RCC 7860 (cell line): ENCODE data around the gene STIM1.
"Not testable (repeated sequence)": the region's sequence is repeated elsewhere in the genome, so short reads cannot be mapped to it uniquely, and the experiment has no call there.

ENCODE experiments used
- DNase-seq: peaks from one replicate; pipeline ENCODE4 v3.0.0-alpha.2; 2015; ENCODE audit warnings: low spot score
- FAIRE-seq: peaks from 2 replicates; lab custom pipeline; 2012; peaks lifted over from hg19 to GRCh38; lab: Jason Lieb, UNC

STIM1 gene

GRCh38 chr11:3969200-3969599, 113.7 kb downstream of the STIM1 start:
- FAIRE-seq (no peak), DNase-seq (no peak)

GRCh38 chr11:3969613-3970012, 114.1 kb downstream of the STIM1 start:
- DNase-seq = no peak
- no peak for FAIRE-seq

GRCh38 chr11:3970108-3970507, 114.6 kb downstream of the STIM1 start:
- FAIRE-seq (no peak), DNase-seq (no peak)

- FAIRE-seq = no peak
Observed at GRCh38 chr11:3971756-3972404, 116.4 kb downstream of the STIM1 start.

GRCh38 chr11:3972431-3972830, 117.0 kb downstream of the STIM1 start:
- no peak for FAIRE-seq
- DNase-seq = no peak

More at GRCh38 chr11:3971756-3972404, 116.4 kb downstream of the STIM1 start:
- DNase-seq = no peak

- FAIRE-seq = no peak
- DNase-seq = no peak
Observed at GRCh38 chr11:3977078-3977477, 121.6 kb downstream of the STIM1 start.

GRCh38 chr11:3981084-3981633, 125.7 kb downstream of the STIM1 start:
- DNase-seq (no peak), FAIRE-seq (no peak)

GRCh38 chr11:3982431-3982830, 127.0 kb downstream of the STIM1 start:
- FAIRE-seq (no peak), DNase-seq (no peak)

- no peak for DNase-seq
- FAIRE-seq = no peak
Observed at GRCh38 chr11:3983101-3983500, 127.6 kb downstream of the STIM1 start.

- DNase-seq (no peak), FAIRE-seq (no peak)
Observed at GRCh38 chr11:3984896-3985295, 129.4 kb downstream of the STIM1 start.

- no peak for FAIRE-seq
- DNase-seq = no peak
Observed at GRCh38 chr11:3985631-3986030, 130.2 kb downstream of the STIM1 start.

GRCh38 chr11:3986301-3986700, 130.8 kb downstream of the STIM1 start:
- FAIRE-seq (no peak), DNase-seq (no peak)

- FAIRE-seq = no peak
- DNase-seq = no peak
Observed at GRCh38 chr11:3989276-3989920, 133.9 kb downstream of the STIM1 start.

- DNase-seq (no peak), FAIRE-seq (no peak)
Observed at GRCh38 chr11:3989921-3990290, 134.4 kb downstream of the STIM1 start.

GRCh38 chr11:3990406-3990805, 134.9 kb downstream of the STIM1 start:
- no peak for FAIRE-seq

GRCh38 chr11:3992964-3993363, 137.5 kb downstream of the STIM1 start:
- FAIRE-seq (no peak), DNase-seq (no peak)

More at GRCh38 chr11:3990406-3990805, 134.9 kb downstream of the STIM1 start:
- DNase-seq = no peak

- no peak for FAIRE-seq
- DNase-seq = peak; percentile 15
Observed at GRCh38 chr11:3994030-3994640, 138.7 kb downstream of the STIM1 start.

GRCh38 chr11:3995307-3995706, 139.8 kb downstream of the STIM1 start:
- DNase-seq = no peak
- no peak for FAIRE-seq

GRCh38 chr11:3995949-3996554, 140.6 kb downstream of the STIM1 start:
- FAIRE-seq = no peak
- no peak for DNase-seq

- DNase-seq (no peak), FAIRE-seq (no peak)
Observed at GRCh38 chr11:3996651-3997050, 141.2 kb downstream of the STIM1 start.

GRCh38 chr11:4004753-4005152, 149.3 kb downstream of the STIM1 start:
- not testable (repeated sequence) for FAIRE-seq

More at GRCh38 chr11:4004753-4005152, 149.3 kb downstream of the STIM1 start:
- DNase-seq = not testable (repeated sequence)
